Panc1 (cell line): Measurements from ENCODE around the gene MORN1. TPM values are rescaled to one million over a fixed set of nuclear protein-coding genes. Genes with fewer than 3 reads are reported as not detected.

Experiments used
- ATAC-seq: fragments of 200-7000 bp; cut with Tn5 transposase; 2 replicates; pipeline ENCODE4 v1.9.1; 2020; ENCODE audit warnings: mild to moderate bottlenecking, moderate library complexity
- BruUV-seq: library from RNA; stranded (reverse); fragments of 400-500 nt; replicated peaks from 2 replicates; lab custom pipeline; 2021; lab: Mats Ljungman, UMichigan
- CTCF ChIA-PET: fragments of 300-600 bp; sonication (Branson Sonifier 250); formaldehyde crosslinking; loops from one replicate; lab custom pipeline; 2022; ENCODE audit warnings: antibody characterized with exemption; lab: Charles Lee
- POLR2A ChIA-PET: fragments of 300-600 bp; sonication (Branson Sonifier 250); formaldehyde crosslinking; loops from one replicate; lab custom pipeline; 2022; ENCODE audit warnings: antibody characterized with exemption; lab: Charles Lee
- DNase-seq: peaks from one replicate; pipeline ENCODE4 v3.0.0-alpha.2; 2010; ENCODE audit warnings: low read depth, low spot score
- H3K27ac ChIP-seq: 2 replicates; pipeline ENCODE4 v1.5.1; 2011; ENCODE audit warnings: mild to moderate bottlenecking, low read length, inconsistent platforms
- H3K27me3 ChIP-seq: fragments of 200-500 bp; sonication (Bioruptor generic); 2 replicates; pipeline ENCODE4 v1.6.0; 2014; ENCODE audit warnings: low read length, inconsistent platforms; ENCODE audit not compliant: control insufficient read depth, insufficient read depth
- H3K36me3 ChIP-seq: fragments of 200-500 bp; sonication (Bioruptor generic); 2 replicates; pipeline ENCODE4 v1.5.1; 2014; ENCODE audit warnings: inconsistent platforms, mild to moderate bottlenecking, low read length, moderate library complexity; ENCODE audit not compliant: control insufficient read depth, insufficient read depth
- H3K4me1 ChIP-seq: 2 replicates; pipeline ENCODE4 v1.5.1; 2011; ENCODE audit warnings: inconsistent platforms, mild to moderate bottlenecking, low read length, moderate library complexity; ENCODE audit not compliant: control insufficient read depth, insufficient read depth
- H3K4me3 ChIP-seq, 2 experiments: 2 replicates each; pipeline ENCODE4 v1.5.1; 2011 to 2012; ENCODE audit warnings: low read depth in 2 of 2, low read length in 2 of 2, mild to moderate bottlenecking in 2 of 2, inconsistent platforms in 1 of 2, moderate library complexity in 1 of 2
- H3K9me3 ChIP-seq: fragments of 200-500 bp; sonication (Bioruptor generic); 2 replicates; pipeline ENCODE4 v1.5.1; 2014; ENCODE audit warnings: low read depth, mild to moderate bottlenecking, inconsistent platforms, low read length, moderate library complexity; ENCODE audit not compliant: control insufficient read depth, insufficient read depth
- POLR2AphosphoS5 ChIP-seq: IDR thresholded peaks from 2 replicates; pipeline ENCODE4 v1.6.1; 2012; ENCODE audit warnings: mild to moderate bottlenecking, low read depth, low read length, moderate library complexity
- SIN3A ChIP-seq: IDR thresholded peaks from 2 replicates; pipeline ENCODE4 v1.6.1; 2012; ENCODE audit warnings: low read depth, mild to moderate bottlenecking, low read length, moderate library complexity, borderline replicate concordance; ENCODE audit not compliant: insufficient read depth
- TCF7L2 ChIP-seq: IDR thresholded peaks from 2 replicates; pipeline ENCODE4 v1.6.1; 2011; ENCODE audit warnings: mild to moderate bottlenecking, low read depth, low read length, inconsistent platforms
- in situ Hi-C: cut with HindIII; loops from 2 replicates; pipeline ENCODE4 v1.10.0; 2016; ENCODE audit warnings: low sequenced_read_pairs, low pct_unique_long_range_greater_than_20kb
- intact Hi-C: fragments of 100-400 bp; cut with micrococcal nuclease; formaldehyde crosslinking; loops from one replicate; pipeline ENCODE4 v1.10.0; 2022; ENCODE audit not compliant: unreplicated experiment
- total RNA-seq: library from RNA; stranded (reverse); gene quantifications from one replicate; pipeline ENCODE4 v1.2.1, GENCODE V29; 2021; ENCODE audit not compliant: unreplicated experiment
- TF ChIP-seq, protein P1 (sequence below): fragments of 450-650 bp; IDR thresholded peaks from 2 replicates; pipeline ENCODE4 v1.5.1; 2017; ENCODE audit warnings: mild to moderate bottlenecking
- TF ChIP-seq, protein P2 (sequence below), 2 experiments: IDR thresholded peaks; 2 replicates each; pipeline ENCODE4 v1.6.1; 2011 to 2012; ENCODE audit warnings: low read depth in 2 of 2, control low read depth in 1 of 2, low read length in 1 of 2, mild to moderate bottlenecking in 1 of 2, moderate library complexity in 1 of 2; ENCODE audit not compliant: insufficient read depth in 1 of 2

Gene MORN1
- total RNA-seq, 1 experiment from 2014 or later, result 21.3 TPM

DNA sequence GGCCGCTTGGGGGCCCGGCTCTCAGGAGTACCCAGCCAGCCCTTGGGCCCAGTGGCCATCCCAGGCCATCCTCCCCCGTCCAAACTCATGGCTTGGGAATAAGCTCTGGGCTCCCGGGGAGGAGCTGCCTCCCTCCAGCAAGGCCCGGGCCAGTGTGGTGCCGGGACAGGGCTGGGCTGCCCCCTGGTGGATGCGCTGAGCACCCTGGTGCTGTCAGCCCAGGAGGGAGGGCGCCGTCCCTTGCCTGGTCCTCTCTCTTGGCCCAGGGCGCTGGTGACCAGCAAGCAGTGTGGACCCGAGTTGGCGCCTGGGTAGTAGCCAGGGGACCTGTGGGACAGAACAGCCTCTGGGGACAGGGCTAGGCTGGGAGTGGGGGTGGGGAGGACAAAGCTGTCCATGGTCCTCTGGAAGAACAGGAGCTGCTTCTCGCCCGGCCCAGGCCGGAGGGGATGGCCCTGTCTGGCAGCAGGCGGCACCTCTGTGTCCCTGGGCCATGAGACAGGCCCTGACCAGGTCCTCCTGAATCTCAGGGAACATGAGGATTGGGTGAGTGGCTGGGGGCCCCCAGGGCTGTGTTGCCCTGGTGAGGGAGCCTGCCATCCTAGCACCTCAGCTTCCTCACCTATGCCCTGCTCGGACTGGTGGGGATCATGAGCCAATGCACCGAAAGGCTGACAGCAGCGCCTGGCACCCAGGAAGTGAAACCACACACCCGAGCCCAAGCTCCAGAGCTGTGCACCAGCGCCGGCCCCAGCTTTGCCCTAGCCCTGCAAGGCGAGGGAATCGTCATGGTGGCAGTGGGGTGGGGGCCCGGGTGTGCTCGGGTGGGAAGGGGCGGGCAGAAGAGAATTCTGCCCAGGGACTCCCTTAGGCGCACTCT lies 9.4 kb downstream of the MORN1 start:
- no peak overlapping the region for H3K27ac ChIP-seq
- no peak overlapping the region for H3K4me3 ChIP-seq
- ChIA-PET CTCF (interaction anchor here (0.5 to 2.2 kb wide), 15 partner anchors 10 to 655 kb away, joined by 3 to 38 read pairs (median 3); partner anchors contain the start of genes FAAP20 and RER1), POLR2A (interaction anchor here (0.6 to 1.0 kb wide), 2 partner anchors 164 to 187 kb away, joined by 3 to 5 read pairs; partner anchors contain the start of gene FAAP20)
- no peaks in the 10 kb centered on the region for H3K27me3 ChIP-seq
- TF ChIP-seq SIN3A, result no peak
- TF ChIP-seq, protein P1, sequence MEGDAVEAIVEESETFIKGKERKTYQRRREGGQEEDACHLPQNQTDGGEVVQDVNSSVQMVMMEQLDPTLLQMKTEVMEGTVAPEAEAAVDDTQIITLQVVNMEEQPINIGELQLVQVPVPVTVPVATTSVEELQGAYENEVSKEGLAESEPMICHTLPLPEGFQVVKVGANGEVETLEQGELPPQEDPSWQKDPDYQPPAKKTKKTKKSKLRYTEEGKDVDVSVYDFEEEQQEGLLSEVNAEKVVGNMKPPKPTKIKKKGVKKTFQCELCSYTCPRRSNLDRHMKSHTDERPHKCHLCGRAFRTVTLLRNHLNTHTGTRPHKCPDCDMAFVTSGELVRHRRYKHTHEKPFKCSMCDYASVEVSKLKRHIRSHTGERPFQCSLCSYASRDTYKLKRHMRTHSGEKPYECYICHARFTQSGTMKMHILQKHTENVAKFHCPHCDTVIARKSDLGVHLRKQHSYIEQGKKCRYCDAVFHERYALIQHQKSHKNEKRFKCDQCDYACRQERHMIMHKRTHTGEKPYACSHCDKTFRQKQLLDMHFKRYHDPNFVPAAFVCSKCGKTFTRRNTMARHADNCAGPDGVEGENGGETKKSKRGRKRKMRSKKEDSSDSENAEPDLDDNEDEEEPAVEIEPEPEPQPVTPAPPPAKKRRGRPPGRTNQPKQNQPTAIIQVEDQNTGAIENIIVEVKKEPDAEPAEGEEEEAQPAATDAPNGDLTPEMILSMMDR, result peak; percentile 96
- no TSS peak for BruUV-seq
- ATAC-seq (peak; percentile 90), DNase-seq (peak; percentile 30)
- H3K36me3 ChIP-seq, result no peaks in the 10 kb centered on the region
- in situ Hi-C loops (no loop called here), intact Hi-C loops (loop anchor here (2.0 kb wide), 1 partner anchor 187 kb away; the partner anchor contains the start of gene FAAP20)
- H3K4me1 ChIP-seq, result peaks cover 5% of the 10 kb centered on the region; the same call in 1 of the 2 replicates
- no peaks in the 10 kb centered on the region for H3K9me3 ChIP-seq

DNA sequence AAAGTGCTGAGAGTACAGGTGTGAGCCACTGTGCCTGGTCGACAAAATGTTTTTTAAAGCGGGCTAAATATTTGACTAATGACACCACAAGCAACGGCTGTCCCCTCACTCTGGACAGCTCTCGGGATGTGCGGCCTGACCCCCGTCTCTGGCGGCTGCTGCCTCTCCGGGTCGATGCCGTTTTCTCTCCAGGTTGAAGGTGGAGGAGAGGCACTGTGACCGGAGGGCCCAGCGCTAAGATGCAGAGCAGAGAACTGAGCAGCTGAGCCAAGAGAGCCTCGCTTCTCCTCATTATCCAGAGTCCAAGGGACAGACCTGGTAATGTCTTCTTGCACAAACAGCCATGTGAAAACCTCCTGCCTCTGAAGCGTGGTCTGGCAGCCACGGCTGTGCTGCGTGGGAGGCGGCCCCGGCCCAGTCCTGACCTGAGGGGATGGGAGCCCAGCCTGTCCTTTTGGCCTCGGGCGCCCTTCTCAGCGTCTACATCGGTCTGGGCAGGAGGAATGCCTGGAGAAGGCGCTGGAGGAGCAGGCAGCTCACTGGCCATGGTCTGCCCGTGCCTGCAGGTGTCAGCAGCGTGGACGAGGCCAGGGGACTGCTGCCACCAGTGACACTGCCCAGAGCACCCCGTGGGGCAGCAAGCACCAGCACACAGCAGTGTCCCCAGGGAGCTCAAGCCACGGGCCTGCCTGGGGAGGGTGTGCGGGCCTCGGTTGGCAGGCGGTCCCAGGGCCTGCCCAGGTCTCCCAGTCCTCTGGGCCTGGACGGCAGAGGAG lies 10.3 kb downstream of the MORN1 start:
- BruUV-seq, result no TSS peak
- Histone ChIP-seq H3K27ac (no peak overlapping the region), H3K27me3 (no peaks in the 10 kb centered on the region), H3K4me3 (no peak overlapping the region), H3K9me3 (no peaks in the 10 kb centered on the region), H3K4me1 (peaks cover 5% of the 10 kb centered on the region; the same call in 1 of the 2 replicates), H3K36me3 (no peaks in the 10 kb centered on the region)
- intact Hi-C loops, result loop anchor here (2.0 kb wide), 1 partner anchor 186 kb away; the partner anchor contains the start of gene FAAP20
- POLR2A ChIA-PET, result no interaction called here
- DNase-seq (no peak), ATAC-seq (no peak)
- CTCF ChIA-PET, result interaction anchor here (0.6 to 2.2 kb wide), 11 partner anchors 11 to 206 kb away, joined by 3 to 38 read pairs (median 4); partner anchors contain the start of genes FAAP20 and RER1
- in situ Hi-C loops, result no loop called here
- TF ChIP-seq TCF7L2, result no peak
- TF ChIP-seq, protein P1, result no peak
- TF ChIP-seq POLR2AphosphoS5, result no peak
- TF ChIP-seq SIN3A, result no peak
- TF ChIP-seq, protein P2, sequence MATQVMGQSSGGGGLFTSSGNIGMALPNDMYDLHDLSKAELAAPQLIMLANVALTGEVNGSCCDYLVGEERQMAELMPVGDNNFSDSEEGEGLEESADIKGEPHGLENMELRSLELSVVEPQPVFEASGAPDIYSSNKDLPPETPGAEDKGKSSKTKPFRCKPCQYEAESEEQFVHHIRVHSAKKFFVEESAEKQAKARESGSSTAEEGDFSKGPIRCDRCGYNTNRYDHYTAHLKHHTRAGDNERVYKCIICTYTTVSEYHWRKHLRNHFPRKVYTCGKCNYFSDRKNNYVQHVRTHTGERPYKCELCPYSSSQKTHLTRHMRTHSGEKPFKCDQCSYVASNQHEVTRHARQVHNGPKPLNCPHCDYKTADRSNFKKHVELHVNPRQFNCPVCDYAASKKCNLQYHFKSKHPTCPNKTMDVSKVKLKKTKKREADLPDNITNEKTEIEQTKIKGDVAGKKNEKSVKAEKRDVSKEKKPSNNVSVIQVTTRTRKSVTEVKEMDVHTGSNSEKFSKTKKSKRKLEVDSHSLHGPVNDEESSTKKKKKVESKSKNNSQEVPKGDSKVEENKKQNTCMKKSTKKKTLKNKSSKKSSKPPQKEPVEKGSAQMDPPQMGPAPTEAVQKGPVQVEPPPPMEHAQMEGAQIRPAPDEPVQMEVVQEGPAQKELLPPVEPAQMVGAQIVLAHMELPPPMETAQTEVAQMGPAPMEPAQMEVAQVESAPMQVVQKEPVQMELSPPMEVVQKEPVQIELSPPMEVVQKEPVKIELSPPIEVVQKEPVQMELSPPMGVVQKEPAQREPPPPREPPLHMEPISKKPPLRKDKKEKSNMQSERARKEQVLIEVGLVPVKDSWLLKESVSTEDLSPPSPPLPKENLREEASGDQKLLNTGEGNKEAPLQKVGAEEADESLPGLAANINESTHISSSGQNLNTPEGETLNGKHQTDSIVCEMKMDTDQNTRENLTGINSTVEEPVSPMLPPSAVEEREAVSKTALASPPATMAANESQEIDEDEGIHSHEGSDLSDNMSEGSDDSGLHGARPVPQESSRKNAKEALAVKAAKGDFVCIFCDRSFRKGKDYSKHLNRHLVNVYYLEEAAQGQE (IDR thresholded peaks at IDR 0.05; ENCODE audit: insufficient read depth in 1 of 2, low read depth in 2 of 2, low read length in 1 of 2), result no peak
